PC-9 (cell line): ENCODE measurements around the gene CD274. TPM values are rescaled to one million over a fixed set of nuclear protein-coding genes. Genes with fewer than 3 reads are reported as not detected.

Source experiments
- BruUV-seq: library from RNA; stranded (reverse); fragments of 400-500 nt; replicated peaks from 2 replicates; lab custom pipeline; 2021; lab: Mats Ljungman, UMichigan
- CTCF ChIA-PET: fragments of 300-600 bp; sonication (Branson Sonifier 250); formaldehyde crosslinking; loops from one replicate; lab custom pipeline; 2022; ENCODE audit warnings: antibody characterized with exemption; lab: Charles Lee
- POLR2A ChIA-PET: fragments of 300-600 bp; sonication (Branson Sonifier 250); formaldehyde crosslinking; loops from one replicate; lab custom pipeline; 2022; ENCODE audit warnings: antibody characterized with exemption; ENCODE audit not compliant: unreplicated experiment; lab: Charles Lee
- DNase-seq, 2 experiments: peaks; one replicate each; pipeline versions ENCODE4 v3.0.0 to v3.0.0-alpha.2; 2015 to 2022; ENCODE audit warnings: mixed read lengths in 1 of 2
- H2AFZ ChIP-seq: fragments of 200-600 bp; sonication (generic); 2 replicates; pipeline ENCODE4 v1.8.1; 2017; ENCODE audit warnings: antibody characterized with exemption
- H3F3A ChIP-seq: fragments of 200-600 bp; sonication (generic); 2 replicates; pipeline ENCODE4 v1.8.1; 2017; ENCODE audit warnings: antibody characterized with exemption, mild to moderate bottlenecking, low read depth; ENCODE audit not compliant: insufficient read depth
- H3K27ac ChIP-seq: fragments of 200-600 bp; sonication (generic); 2 replicates; pipeline ENCODE4 v1.6.1; 2016; ENCODE audit warnings: mixed run types
- H3K27me3 ChIP-seq: fragments of 200-600 bp; sonication (generic); 2 replicates; pipeline ENCODE4 v1.6.1; 2016; ENCODE audit warnings: low read depth, mixed run types; ENCODE audit not compliant: insufficient read depth
- H3K36me3 ChIP-seq: fragments of 200-600 bp; sonication (generic); 2 replicates; pipeline ENCODE4 v1.6.1; 2016; ENCODE audit warnings: low read depth, mixed run types
- H3K4me1 ChIP-seq: fragments of 200-600 bp; sonication (generic); replicated peaks from 2 replicates; pipeline ENCODE4 v1.6.1; 2016; ENCODE audit warnings: mixed run types; ENCODE audit not compliant: insufficient read depth
- H3K4me2 ChIP-seq: fragments of 200-600 bp; sonication (generic); 2 replicates; pipeline ENCODE4 v1.6.1; 2017; ENCODE audit warnings: mixed run types
- H3K4me3 ChIP-seq: fragments of 200-600 bp; sonication (generic); 2 replicates; pipeline ENCODE4 v1.6.1; 2016; ENCODE audit warnings: mixed run types
- H3K79me2 ChIP-seq: fragments of 200-600 bp; sonication (generic); 2 replicates; pipeline ENCODE4 v1.6.1; 2017; ENCODE audit warnings: low read depth, mixed run types
- H3K9me2 ChIP-seq: fragments of 200-600 bp; sonication (generic); 2 replicates; pipeline ENCODE4 v1.8.1; 2017; ENCODE audit warnings: mild to moderate bottlenecking; ENCODE audit not compliant: insufficient read depth
- H3K9me3 ChIP-seq: fragments of 200-600 bp; sonication (generic); 2 replicates; pipeline ENCODE4 v1.8.1; 2016; ENCODE audit warnings: low read depth; ENCODE audit not compliant: insufficient read depth
- H4K20me1 ChIP-seq: fragments of 200-600 bp; sonication (generic); 2 replicates; pipeline ENCODE4 v1.8.1; 2017; ENCODE audit not compliant: insufficient read depth
- EZH2 ChIP-seq: fragments of 200-600 bp; sonication (generic); IDR thresholded peaks from 2 replicates; pipeline ENCODE4 v1.8.0; 2017; ENCODE audit warnings: antibody characterized with exemption, low read depth
- intact Hi-C: fragments of 100-400 bp; cut with micrococcal nuclease; formaldehyde crosslinking; loops from one replicate; pipeline ENCODE4 v1.10.0; 2022; ENCODE audit not compliant: unreplicated experiment
- total RNA-seq: library from RNA; stranded (reverse); gene quantifications from 2 replicates; pipeline ENCODE4 v1.2.3, GENCODE V29; 2021
- TF ChIP-seq, protein P1 (sequence below): fragments of 200-600 bp; sonication (generic); conservative IDR thresholded peaks from 2 replicates; pipeline ENCODE4 v1.6.1; 2017; ENCODE audit warnings: mixed run types, antibody characterized with exemption, mild to moderate bottlenecking, moderate library complexity

Gene CD274
- total RNA-seq, 1 experiment from 2014 or later: 4.4 TPM

DNA sequence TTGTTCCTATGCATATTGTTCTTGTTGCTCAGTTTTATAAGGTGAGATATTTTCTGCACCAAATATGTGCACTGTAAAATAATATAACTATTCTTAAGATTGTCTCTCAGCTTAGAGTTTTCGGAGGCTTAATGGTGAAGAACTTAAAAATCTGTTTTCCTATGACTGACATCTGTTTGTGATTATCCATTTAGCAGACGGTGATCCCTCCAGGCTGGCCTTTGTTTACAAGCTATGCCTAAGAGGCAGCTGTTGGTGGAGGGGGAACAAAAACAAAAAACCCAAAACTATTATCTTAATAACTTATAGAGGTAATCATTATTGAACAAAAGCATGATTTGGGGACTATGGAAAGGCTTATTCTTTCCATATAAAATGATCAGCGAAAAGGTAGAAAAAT is 60.6 kb downstream of the CD274 start:
- intact Hi-C loops: loop anchor here (2.0 kb wide), 1 partner anchor 62 kb away; no protein-coding TSS in a partner anchor
- H3K27me3 ChIP-seq: no peaks in the 10 kb centered on the region
- no peak for DNase-seq
- H3K79me2 ChIP-seq: no peaks in the 10 kb centered on the region
- peak overlapping the region; percentile 90 for H3K27ac ChIP-seq
- peak overlapping the region; percentile 82 for H3K4me2 ChIP-seq
- ChIA-PET POLR2A (no interaction called here), CTCF (interaction anchor here (1.0 kb wide), 1 partner anchor 90 kb away, joined by 7 read pairs; no protein-coding TSS in a partner anchor)
- H3F3A ChIP-seq: peaks cover 27% of the 10 kb centered on the region
- H3K9me3 ChIP-seq: no peaks in the 10 kb centered on the region
- no peaks in the 10 kb centered on the region for H3K36me3 ChIP-seq
- H3K4me3 ChIP-seq: peak overlapping the region; percentile 53
- H2AFZ ChIP-seq: peak overlapping the region; percentile 70
- no TSS peak for BruUV-seq
- H4K20me1 ChIP-seq: no peaks in the 10 kb centered on the region
- H3K4me1 ChIP-seq: peaks cover 46% of the 10 kb centered on the region
- TF ChIP-seq EZH2: no peak
- TF ChIP-seq, protein P1, sequence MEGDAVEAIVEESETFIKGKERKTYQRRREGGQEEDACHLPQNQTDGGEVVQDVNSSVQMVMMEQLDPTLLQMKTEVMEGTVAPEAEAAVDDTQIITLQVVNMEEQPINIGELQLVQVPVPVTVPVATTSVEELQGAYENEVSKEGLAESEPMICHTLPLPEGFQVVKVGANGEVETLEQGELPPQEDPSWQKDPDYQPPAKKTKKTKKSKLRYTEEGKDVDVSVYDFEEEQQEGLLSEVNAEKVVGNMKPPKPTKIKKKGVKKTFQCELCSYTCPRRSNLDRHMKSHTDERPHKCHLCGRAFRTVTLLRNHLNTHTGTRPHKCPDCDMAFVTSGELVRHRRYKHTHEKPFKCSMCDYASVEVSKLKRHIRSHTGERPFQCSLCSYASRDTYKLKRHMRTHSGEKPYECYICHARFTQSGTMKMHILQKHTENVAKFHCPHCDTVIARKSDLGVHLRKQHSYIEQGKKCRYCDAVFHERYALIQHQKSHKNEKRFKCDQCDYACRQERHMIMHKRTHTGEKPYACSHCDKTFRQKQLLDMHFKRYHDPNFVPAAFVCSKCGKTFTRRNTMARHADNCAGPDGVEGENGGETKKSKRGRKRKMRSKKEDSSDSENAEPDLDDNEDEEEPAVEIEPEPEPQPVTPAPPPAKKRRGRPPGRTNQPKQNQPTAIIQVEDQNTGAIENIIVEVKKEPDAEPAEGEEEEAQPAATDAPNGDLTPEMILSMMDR: no peak
- no peaks in the 10 kb centered on the region for H3K9me2 ChIP-seq

DNA sequence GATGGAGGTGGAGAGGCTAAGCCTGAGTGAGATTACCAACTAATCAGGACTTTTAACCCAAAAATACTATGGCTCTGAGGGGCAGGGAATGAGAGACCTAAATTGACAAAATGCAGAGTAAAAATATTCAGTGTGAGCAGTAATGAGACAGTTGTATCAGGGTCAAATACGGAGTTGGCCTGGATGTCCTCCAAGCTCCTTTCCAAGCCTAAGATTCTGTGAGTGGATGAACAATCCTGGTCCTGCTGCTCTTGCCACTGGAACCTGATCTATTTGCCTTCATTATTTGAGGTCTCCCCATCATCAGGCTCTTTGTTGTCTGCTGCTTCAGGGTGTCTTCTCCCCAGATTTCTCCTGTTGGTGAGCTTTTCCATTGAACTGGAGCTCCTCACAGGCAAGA is 61.1 kb downstream of the CD274 start:
- Histone ChIP-seq H2AFZ (no peak overlapping the region; the same call in 1 of the 2 replicates), H3K27me3 (no peaks in the 10 kb centered on the region), H3K4me1 (peaks cover 46% of the 10 kb centered on the region), H3K79me2 (no peaks in the 10 kb centered on the region), H3K27ac (peak overlapping the region; percentile 90), H3F3A (peaks cover 27% of the 10 kb centered on the region), H3K36me3 (no peaks in the 10 kb centered on the region), H4K20me1 (no peaks in the 10 kb centered on the region), H3K9me2 (no peaks in the 10 kb centered on the region), H3K9me3 (no peaks in the 10 kb centered on the region), H3K4me3 (peak overlapping the region; percentile 53), H3K4me2 (peak overlapping the region; percentile 82)
- POLR2A ChIA-PET: no interaction called here
- no peak for DNase-seq
- TF ChIP-seq, protein P1: no peak
- no peak for TF ChIP-seq EZH2
- BruUV-seq: no TSS peak
- intact Hi-C loops: loop anchor here (2.0 kb wide), 1 partner anchor 63 kb away; no protein-coding TSS in a partner anchor
- CTCF ChIA-PET: no interaction called here

DNA sequence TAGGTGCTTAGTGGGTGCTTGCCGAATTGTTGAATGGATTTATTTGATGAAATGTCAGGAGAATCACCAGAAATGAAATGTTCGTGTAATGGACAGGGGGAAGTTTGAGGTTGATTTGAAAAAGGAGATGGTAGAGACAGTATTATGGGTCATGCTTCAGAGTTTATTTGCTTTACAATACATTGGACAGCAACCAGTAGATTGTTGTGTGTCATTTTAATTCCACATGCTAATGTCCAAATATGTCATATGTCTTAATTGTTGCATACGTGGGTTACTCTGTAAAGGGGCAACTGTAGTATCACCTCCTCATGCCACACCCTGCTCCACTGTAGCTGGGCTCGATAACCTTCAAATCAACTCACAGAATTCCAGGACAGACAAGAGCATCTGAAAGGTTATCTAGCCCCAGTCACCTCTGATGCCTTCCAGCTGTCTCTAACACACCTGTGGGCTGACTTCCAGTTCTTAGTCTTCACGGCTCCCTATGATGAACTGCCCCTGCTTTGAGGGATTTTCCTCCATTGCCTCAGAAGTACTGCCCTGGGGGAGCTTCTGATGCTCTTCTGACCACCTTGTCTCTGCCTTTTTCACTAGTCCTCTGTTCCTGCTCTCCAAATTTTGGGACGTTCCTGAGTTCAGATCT is 61.7 kb downstream of the CD274 start:
- no TSS peak for BruUV-seq
- Histone ChIP-seq H3K79me2 (no peaks in the 10 kb centered on the region), H2AFZ (no peak overlapping the region), H4K20me1 (no peaks in the 10 kb centered on the region), H3K27ac (peak overlapping the region; percentile 90), H3K4me3 (peak overlapping the region; percentile 53; the same call in 1 of the 2 replicates), H3K4me2 (peak overlapping the region; percentile 82), H3K27me3 (no peaks in the 10 kb centered on the region), H3F3A (peaks cover 27% of the 10 kb centered on the region), H3K36me3 (no peaks in the 10 kb centered on the region), H3K4me1 (peaks cover 46% of the 10 kb centered on the region), H3K9me2 (no peaks in the 10 kb centered on the region), H3K9me3 (no peaks in the 10 kb centered on the region)
- TF ChIP-seq, protein P1: no peak
- TF ChIP-seq EZH2: no peak
- ChIA-PET POLR2A (no interaction called here), CTCF (no interaction called here)
- no peak for DNase-seq
- intact Hi-C loops: loop anchor here (2.0 kb wide), 1 partner anchor 63 kb away; no protein-coding TSS in a partner anchor
